RKO (cell line): ENCODE results near the gene PIBF1.
"Not testable (repeated sequence)": the region's sequence is repeated elsewhere in the genome, so short reads cannot be mapped to it uniquely, and the experiment has no call there.

ENCODE experiments used
- DNase-seq: peaks from one replicate; pipeline ENCODE4 v3.0.0-alpha.2; 2016; ENCODE audit warnings: low spot score

PIBF1 gene

GRCh38 chr13:73015805-73016204 is 233.9 kb downstream of the PIBF1 start:
- no peak for DNase-seq

GRCh38 chr13:73018336-73018735 is 236.4 kb downstream of the PIBF1 start:
- DNase-seq: no peak

GRCh38 chr13:73025217-73026012 is 243.5 kb downstream of the PIBF1 start:
- no peak for DNase-seq

GRCh38 chr13:73034901-73035300 is 253.0 kb downstream of the PIBF1 start:
- no peak for DNase-seq

GRCh38 chr13:73035660-73036059 is 253.7 kb downstream of the PIBF1 start:
- no peak for DNase-seq

GRCh38 chr13:73036566-73036965 is 254.6 kb downstream of the PIBF1 start:
- no peak for DNase-seq

GRCh38 chr13:73038064-73038463 is 256.1 kb downstream of the PIBF1 start:
- DNase-seq: no peak

- DNase-seq: no peak
Measured at GRCh38 chr13:73039201-73040108, 257.5 kb downstream of the PIBF1 start.

- DNase-seq: no peak
Measured at GRCh38 chr13:73040484-73040883, 258.6 kb downstream of the PIBF1 start.

- DNase-seq: no peak
Measured at GRCh38 chr13:73040968-73041596, 259.1 kb downstream of the PIBF1 start.

GRCh38 chr13:73045031-73045430 is 263.1 kb downstream of the PIBF1 start:
- no peak for DNase-seq

GRCh38 chr13:73048615-73049014 is 266.7 kb downstream of the PIBF1 start:
- not testable (repeated sequence) for DNase-seq

- DNase-seq: no peak
Measured at GRCh38 chr13:73054712-73055111, 272.8 kb downstream of the PIBF1 start.

- DNase-seq: peak; percentile 45
Measured at GRCh38 chr13:73055813-73056564, 274.1 kb downstream of the PIBF1 start.

GRCh38 chr13:73056565-73056962 is 274.6 kb downstream of the PIBF1 start:
- DNase-seq: no peak

- DNase-seq: no peak
Measured at GRCh38 chr13:73057284-73058063, 275.5 kb downstream of the PIBF1 start.

GRCh38 chr13:73058064-73058313 is 276.1 kb downstream of the PIBF1 start:
- DNase-seq: no peak

- DNase-seq: no peak
Measured at GRCh38 chr13:73058432-73058735, 276.5 kb downstream of the PIBF1 start.

GRCh38 chr13:73058736-73059459 is 277.0 kb downstream of the PIBF1 start, which contains the start of gene KLF5:
Gene KLF5, plus strand, starts transcription at chr13:73059005. Its CDS starts 323 bp downstream, at chr13:73059328.
- DNase-seq: peak; percentile 90

- peak; percentile 21 for DNase-seq
Measured at GRCh38 chr13:73059460-73060250, 277.7 kb downstream of the PIBF1 start.
